BJ (cell line): ENCODE results near the gene TAF4. TPM values are rescaled to one million over a fixed set of nuclear protein-coding genes. Genes with fewer than 3 reads are reported as not detected.

Experiments used
- CTCF ChIA-PET: fragments of 350-600 bp; formaldehyde crosslinking; extraction: SDS; loops from one replicate; lab custom pipeline; 2021; ENCODE audit warnings: antibody characterized with exemption, inconsistent platforms; lab: Yijun Ruan, JAX
- POLR2A ChIA-PET: fragments of 300-600 bp; sonication (Branson Sonifier 250); formaldehyde crosslinking; extraction: SDS; loops from one replicate; lab custom pipeline; 2021; ENCODE audit warnings: antibody characterized with exemption; lab: Charles Lee
- DNase-seq: peaks from one replicate; pipeline ENCODE4 v3.0.0-alpha.2; 2011; ENCODE audit warnings: low read depth
- H3K27me3 ChIP-seq: 2 replicates; pipeline ENCODE4 v1.6.0; 2011; ENCODE audit warnings: low read length; ENCODE audit not compliant: control insufficient read depth, insufficient read depth
- H3K36me3 ChIP-seq: 2 replicates; pipeline ENCODE4 v1.5.1; 2011; ENCODE audit warnings: low read length; ENCODE audit not compliant: control insufficient read depth, insufficient read depth
- H3K4me3 ChIP-seq: 2 replicates; pipeline ENCODE4 v1.5.1; 2011; ENCODE audit warnings: low read depth, mild to moderate bottlenecking, control low read depth, low read length
- polyA plus RNA-seq: library from polyadenylated mRNA; depleted of rRNA; stranded (reverse); fragments of >200 nt; gene quantifications from 2 replicates; pipeline ENCODE4 v1.2.3, GENCODE V29; 2011
- TF ChIP-seq, protein P1 (sequence below): IDR thresholded peaks from 2 replicates; pipeline ENCODE4 v1.5.1; 2011; ENCODE audit warnings: low read depth, mild to moderate bottlenecking, control low read depth, inconsistent platforms, low read length, moderate library complexity; ENCODE audit not compliant: insufficient read depth

Gene TAF4
- polyA plus RNA-seq, 1 experiment: 1.2 TPM

DNA sequence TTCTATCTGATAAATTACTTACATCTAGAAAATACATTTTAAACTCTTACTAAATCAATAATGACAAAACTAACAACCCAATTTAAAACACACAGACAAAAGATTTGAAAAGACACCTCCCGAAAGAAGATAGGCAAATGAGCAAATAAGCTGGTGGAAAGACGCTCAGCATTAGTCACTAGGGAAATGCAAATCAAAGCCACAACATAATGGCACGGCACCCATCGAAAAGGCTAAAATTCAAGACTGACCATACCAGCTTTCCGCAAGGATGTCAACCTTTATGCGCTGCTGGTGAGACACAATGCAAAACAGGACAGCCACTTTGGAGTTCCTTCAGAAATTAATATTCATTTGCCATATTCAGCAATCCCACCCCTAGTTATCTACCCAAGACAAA is 25.9 kb downstream of the TAF4 start:
- ChIA-PET POLR2A (no interaction called here), CTCF (interaction anchor here (1.1 kb wide), 1 partner anchor 15 kb away, joined by 3 read pairs; no protein-coding TSS in a partner anchor)
- DNase-seq: no peak
- TF ChIP-seq, protein P1, sequence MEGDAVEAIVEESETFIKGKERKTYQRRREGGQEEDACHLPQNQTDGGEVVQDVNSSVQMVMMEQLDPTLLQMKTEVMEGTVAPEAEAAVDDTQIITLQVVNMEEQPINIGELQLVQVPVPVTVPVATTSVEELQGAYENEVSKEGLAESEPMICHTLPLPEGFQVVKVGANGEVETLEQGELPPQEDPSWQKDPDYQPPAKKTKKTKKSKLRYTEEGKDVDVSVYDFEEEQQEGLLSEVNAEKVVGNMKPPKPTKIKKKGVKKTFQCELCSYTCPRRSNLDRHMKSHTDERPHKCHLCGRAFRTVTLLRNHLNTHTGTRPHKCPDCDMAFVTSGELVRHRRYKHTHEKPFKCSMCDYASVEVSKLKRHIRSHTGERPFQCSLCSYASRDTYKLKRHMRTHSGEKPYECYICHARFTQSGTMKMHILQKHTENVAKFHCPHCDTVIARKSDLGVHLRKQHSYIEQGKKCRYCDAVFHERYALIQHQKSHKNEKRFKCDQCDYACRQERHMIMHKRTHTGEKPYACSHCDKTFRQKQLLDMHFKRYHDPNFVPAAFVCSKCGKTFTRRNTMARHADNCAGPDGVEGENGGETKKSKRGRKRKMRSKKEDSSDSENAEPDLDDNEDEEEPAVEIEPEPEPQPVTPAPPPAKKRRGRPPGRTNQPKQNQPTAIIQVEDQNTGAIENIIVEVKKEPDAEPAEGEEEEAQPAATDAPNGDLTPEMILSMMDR: no peak
- H3K27me3 ChIP-seq: no peaks in the 10 kb centered on the region
- H3K36me3 ChIP-seq: no peaks in the 10 kb centered on the region
- no peak overlapping the region for H3K4me3 ChIP-seq

DNA sequence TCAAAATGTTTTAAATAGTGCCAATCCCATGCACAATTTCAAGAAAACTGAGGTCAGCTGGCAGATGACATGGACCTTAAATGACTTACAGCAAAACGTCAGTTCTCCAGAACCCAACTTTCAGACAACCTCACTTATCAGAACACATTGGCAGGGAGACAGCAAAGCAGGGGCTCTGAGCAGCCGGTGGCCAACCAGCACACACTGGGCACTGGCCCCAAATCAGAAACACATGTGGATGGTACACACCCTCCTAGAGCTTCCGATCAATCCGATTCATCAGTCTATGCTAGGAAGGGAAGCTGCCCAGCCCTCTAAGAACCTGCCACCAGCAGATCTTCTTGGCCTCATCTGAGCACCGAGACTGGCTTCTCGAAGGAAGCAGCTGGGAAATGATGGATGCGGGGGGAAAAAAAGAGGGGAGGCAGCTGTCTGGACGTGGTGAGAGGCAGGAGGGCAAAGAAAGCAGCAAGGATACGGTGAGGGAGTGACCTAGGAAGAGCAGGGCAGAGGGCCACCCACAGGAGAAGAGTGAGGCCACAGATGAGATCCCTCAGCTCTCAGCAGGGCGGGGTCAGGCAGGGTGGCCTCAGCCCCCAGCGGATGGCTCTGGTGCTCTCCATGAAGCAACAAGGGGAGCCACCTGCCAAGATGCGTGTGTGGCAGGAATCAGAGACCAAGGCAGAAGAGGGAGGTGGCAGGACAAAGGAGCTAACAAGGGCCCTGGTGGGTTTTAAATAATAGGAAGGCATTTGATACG is 32.9 kb downstream of the TAF4 start:
- no peaks in the 10 kb centered on the region for H3K27me3 ChIP-seq
- H3K4me3 ChIP-seq: no peak overlapping the region
- no peak for DNase-seq
- ChIA-PET POLR2A (no interaction called here), CTCF (interaction anchor here (1.4 to 1.5 kb wide), 2 partner anchors 15 to 22 kb away, joined by 3 to 4 read pairs; no protein-coding TSS in a partner anchor)
- TF ChIP-seq, protein P1: no peak
- no peaks in the 10 kb centered on the region; the same call in 1 of the 2 replicates for H3K36me3 ChIP-seq

DNA sequence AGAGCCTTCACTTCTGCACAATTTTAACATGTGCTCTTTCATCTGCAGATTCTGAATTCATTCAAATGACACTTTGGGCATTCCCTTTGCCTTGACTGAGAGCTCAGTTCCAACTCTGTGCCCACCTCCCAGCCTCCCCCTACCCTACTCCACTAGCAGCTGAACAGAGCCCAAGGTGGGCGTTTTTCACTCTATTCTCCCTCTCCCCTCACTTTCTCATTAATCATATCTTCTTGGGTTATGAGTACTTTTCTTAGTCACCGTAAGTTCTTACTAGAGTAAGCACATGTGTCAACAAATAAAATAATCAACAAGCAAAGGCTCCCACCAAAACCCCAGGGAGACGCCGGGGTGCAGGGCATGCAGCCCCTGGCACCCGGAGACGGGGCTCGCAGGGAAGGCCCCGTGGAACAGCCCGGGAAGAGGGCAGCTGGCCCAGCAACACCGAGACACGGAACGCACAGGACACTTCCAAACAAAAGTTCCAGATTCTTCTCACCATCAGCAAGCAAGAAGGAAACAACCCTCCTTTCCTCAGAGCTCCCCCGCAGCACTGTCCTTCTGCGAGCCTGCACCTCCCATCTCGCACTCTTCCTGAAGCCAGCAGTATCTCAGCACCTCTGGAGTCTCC is 34.1 kb downstream of the TAF4 start:
- no peaks in the 10 kb centered on the region for H3K27me3 ChIP-seq
- DNase-seq: no peak
- no peaks in the 10 kb centered on the region; the same call in 1 of the 2 replicates for H3K36me3 ChIP-seq
- no peak overlapping the region for H3K4me3 ChIP-seq
- CTCF ChIA-PET: no interaction called here
- POLR2A ChIA-PET: no interaction called here
- TF ChIP-seq, protein P1: no peak

GRCh38 chr20:62030834-62031434 is 34.7 kb downstream of the TAF4 start:
- POLR2A ChIA-PET: no interaction called here
- TF ChIP-seq, protein P1: no peak
- CTCF ChIA-PET: no interaction called here

GRCh38 chr20:62030357-62030756 is 35.3 kb downstream of the TAF4 start:
- DNase-seq: no peak

More at GRCh38 chr20:62030834-62031434, 34.7 kb downstream of the TAF4 start:
- DNase-seq: no peak
- no peaks in the 10 kb centered on the region; the same call in 1 of the 2 replicates for H3K36me3 ChIP-seq
- H3K4me3 ChIP-seq: no peak overlapping the region
- H3K27me3 ChIP-seq: no peaks in the 10 kb centered on the region

More at GRCh38 chr20:62030357-62030756, 35.3 kb downstream of the TAF4 start:
- ChIA-PET POLR2A (no interaction called here), CTCF (no interaction called here)
- no peak overlapping the region for H3K4me3 ChIP-seq
- no peaks in the 10 kb centered on the region; the same call in 1 of the 2 replicates for H3K36me3 ChIP-seq
- TF ChIP-seq, protein P1: no peak
- H3K27me3 ChIP-seq: no peaks in the 10 kb centered on the region
